ENCODE measurements around the gene CPNE5.

The CPNE5 gene

DNA sequence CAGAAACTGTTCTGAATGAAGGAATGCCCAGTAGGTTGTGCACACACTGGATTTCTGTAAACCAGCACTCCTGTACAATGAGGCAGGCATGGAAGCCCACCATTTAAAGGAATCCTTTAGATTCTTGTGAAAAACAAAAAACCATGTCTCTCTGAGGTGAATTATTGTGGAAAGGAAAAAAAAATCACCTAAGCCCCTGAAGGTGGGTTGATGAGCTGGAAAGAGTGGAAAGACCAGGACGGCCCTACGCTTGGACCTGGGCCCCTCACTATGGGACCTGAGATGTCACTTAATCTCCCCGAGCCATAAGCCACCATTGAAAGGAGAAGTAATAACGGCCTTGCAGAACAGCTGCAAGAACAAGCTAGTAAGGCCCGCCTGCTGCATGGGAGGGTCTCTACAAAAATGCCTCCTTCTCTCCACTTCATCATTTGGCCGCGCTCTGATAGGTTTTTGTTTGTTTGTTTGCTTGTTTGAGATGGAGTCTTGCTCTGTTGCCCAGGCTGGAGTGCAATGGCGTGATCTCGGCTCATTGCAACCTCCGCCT, 72.8 kb downstream of the CPNE5 start:
- no peak overlapping the region for H3K4me3 ChIP-seq (ENCODE audit: low read depth, low read length)

DNA sequence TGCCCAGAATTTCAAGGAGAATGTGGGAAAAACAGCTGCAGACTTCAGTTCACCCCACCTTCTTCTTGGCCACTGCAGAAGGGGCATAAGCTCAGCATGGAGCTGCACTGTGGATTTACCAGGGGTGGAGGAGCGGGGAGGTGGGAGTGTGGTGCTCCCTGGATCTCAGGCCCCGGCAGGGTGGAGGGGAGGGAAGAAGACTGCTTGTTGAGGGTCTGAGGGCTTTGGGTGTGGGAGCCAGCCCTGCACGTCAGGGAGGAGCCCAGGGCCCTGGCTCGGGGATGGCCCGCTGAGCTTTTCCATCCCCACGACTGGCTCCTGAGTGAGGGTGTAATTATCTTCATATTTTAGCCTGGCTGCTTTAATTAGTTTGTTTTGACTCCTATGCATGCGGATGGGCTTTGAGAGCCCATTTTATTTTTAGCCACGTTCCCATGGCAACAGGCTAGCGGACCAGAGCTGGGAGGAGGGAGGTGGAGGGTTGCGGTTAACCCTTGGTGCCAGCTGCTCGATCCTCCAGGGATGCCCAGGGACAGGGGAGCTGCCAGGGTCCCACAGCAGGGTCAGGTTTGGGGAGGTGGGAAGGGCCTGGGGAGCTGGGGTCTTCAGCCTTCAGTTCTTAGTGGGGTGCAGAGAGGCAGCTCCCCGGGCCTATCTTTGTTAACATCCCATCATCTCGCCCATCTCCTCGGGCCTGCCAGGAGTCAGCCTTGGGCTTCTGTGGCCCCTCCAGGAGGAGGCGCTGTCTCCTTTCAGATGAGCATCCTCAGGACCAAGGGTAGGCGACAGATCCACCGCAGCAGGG, 73.4 kb downstream of the CPNE5 start:
- H3K4me3 ChIP-seq (ENCODE audit: low read depth, low read length) = no peak overlapping the region

DNA sequence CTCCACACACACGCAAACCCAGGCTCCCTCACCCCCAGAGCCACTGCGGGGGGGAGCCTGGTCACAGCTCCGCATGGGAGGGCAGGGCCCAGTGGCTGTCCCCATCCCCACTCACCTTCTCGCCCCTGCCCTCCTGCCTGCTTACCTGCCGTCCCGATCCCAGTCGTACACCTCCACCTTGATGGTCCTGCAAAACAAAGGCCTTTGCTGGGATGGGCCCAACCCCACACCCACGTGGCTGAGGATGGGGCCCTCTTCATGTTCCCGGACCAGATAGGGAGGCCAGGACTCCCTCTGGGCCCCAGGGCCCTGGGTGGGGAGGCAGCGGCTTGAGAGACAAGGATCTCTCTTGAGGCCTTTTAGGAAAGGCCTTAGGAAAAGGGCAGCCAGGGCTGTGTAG, 74.1 kb downstream of the CPNE5 start:
- no peak overlapping the region for H3K4me3 ChIP-seq (ENCODE audit: low read depth, low read length)

DNA sequence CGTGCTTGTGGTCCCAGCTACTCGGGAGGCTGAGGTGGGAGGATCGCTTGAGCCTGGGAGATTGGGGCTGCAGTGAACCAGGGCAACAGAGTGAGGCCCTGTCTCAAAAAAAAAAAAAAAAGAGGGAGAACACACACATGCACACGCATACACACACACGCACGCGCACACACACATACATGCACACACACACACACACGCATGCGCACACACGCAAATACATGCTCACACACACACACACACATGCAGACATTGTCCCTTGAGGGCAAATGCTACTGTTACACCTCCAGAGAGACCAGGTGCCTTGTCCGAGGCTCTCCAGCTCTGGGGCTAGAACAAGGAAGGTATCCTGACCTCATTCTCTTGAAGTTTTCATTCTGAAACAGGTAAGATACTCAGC, 77.1 kb downstream of the CPNE5 start:
- no peak overlapping the region for H3K4me3 ChIP-seq (ENCODE audit: low read depth, low read length)

DNA sequence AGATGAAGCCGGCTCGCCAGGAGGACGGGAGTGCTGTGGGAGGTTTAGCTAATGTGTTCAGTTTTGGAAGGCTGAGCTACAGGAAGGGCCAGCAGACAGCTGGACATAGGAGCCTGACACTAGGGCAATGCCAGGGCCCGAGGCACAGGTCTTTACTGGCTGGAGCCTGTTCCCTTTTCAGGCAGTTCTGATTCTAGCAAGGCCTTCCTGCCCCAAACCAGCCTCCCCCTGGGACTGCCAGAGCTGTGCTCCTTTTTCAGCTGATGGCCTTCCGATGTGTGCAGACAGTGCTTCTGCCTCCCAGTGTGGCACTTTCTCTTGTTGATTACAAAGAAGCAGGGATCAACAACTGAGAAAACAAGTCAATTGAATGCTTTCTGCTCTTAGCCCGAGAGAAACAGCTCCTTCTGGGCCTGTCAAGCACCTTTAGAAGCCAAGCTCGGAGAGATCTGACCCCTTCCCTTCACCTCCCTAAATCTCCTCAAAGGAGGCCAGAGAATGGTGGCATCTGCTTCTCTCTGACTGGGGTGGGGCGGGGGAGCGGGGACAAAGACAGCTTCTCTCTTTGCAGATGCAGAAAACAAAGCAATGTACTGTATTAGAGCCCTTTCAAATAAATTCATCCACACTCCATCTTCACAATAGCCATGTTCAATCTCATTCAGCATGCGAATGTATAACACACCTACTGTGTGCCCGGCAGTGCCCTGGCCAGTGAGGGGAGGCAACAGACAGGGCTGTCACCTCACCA, 78.4 kb downstream of the CPNE5 start:
- no peak overlapping the region for H3K4me3 ChIP-seq (ENCODE audit: low read depth, low read length)

DNA sequence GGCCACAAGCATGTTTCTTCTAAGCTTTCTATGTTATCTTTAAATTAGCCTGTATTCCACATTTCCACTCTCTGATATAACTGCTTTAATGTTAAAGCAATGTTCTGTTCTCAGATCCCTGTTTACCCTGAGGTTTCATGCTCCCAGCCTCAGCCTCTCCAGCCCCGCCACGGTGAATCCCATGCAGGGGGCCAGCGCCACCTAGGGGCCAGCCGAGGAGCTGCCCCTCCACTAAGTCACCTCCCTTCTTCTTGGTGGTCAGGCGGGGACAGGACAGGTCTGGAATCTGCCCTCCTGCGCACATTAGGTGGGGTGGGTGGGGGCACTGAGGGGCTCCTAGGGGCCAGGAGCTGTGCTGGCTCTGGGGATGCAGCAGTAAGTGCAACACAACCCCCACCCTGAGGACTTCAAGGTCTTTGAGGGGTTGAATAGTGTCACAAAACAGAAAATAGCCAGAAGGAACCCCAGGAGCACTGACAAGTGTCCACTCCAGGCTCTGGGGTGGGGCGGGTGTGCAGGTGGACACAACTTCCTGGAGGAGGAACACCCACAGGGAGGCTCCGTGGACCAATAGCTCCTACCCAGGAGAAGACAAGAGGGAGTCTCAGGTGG, 80.0 kb downstream of the CPNE5 start:
- no peak overlapping the region for H3K4me3 ChIP-seq (ENCODE audit: low read depth, low read length)

DNA sequence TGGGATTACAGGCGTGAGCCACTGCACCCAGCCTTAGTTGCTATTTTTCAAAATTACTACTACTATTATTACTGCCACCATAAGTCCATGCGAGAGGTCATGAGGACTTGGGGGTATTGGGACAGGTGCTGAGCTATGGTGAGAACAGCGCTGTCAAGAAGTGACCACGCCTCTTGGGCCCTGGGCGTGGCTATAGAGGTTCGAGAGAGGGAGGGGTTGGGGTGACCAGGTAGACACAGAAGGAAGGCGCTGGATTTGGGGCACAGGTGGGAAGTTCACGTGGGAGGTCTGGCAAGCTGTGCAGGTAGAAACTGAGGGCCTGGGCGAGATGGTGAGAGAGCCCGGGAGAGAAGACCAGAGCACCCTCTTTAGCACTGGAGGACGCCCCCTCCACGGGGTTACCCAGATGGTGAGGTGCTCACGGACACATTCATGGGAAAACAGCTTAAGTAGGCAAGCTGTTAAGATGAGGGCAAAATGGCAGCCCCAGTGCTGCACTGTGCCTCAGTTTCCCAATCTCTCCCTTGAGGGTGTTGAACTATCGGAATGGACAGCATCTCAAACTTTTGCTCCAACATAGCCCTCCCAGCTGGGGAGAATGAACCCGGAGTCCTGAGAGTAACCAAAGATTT, 80.6 kb downstream of the CPNE5 start:
- no peak overlapping the region for H3K4me3 ChIP-seq (ENCODE audit: low read depth, low read length)

DNA sequence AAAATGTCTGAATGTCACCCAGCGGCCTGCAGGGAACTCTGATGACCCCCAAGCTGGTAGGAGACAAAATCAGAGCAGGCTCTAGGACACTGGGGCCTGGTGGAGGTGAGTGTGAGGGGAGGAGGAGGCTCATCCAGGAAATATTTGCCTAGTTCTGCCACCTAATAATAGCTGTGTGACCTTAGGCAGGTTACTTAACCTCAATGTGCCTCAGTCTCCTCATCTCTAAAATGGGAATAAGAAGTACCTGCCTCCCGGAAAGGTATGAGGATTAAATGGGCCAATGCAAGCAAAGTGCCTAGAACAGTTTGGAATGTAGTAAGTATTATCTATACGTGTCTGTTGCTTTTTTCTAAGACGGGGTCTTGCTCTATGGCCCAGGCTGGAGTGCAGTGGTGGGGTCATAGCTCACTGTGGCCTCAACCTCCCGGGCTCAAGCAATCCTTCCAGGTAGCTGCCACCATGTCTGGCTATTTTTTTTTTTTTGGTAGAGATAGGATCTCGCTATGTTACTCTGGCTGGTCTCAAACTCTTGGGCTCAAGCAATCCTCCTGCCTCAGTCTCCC, 81.2 kb downstream of the CPNE5 start:
- no peak overlapping the region for H3K4me3 ChIP-seq (ENCODE audit: low read depth, low read length)

DNA sequence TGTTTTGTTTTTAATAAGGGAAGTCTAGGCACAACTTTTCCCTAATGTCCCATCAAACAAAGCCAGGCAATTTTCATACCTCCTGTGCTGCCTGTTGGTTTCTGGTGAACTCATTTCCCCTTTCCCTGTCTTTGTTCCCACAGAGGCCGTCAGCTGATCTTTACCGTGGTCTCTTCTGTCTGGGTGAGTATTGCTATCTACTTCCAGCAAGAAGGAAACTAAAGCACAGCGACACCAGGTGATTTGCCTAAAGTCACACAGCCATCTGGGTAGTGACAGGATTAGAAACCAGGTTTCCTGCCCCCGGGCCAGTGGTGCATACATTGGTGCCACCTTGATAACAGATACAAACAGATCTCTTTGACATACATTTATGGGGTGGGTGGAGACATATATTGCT, 82.0 kb downstream of the CPNE5 start:
- no peak overlapping the region for H3K4me3 ChIP-seq (ENCODE audit: low read depth, low read length)

DNA sequence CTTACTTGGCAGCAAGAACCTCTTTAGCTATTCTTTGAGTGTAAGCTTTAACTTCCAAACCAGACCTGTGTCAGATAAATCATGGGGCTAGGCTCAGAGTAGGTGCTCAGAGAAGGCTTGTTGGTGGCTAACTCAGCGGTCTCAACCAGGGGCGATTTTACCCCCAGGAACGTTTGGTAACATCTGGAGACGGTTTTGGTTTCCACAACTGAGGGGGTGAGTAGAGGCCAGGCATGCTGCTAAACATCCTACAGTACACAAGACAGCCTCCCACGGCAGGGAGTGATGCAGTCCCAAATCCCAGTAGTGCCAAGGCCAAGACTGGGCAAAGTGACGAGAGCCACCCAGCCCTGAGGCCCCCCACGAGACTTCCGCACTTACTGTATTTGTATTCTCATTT, 82.5 kb downstream of the CPNE5 start:
- no peak overlapping the region for H3K4me3 ChIP-seq (ENCODE audit: low read depth, low read length)

DNA sequence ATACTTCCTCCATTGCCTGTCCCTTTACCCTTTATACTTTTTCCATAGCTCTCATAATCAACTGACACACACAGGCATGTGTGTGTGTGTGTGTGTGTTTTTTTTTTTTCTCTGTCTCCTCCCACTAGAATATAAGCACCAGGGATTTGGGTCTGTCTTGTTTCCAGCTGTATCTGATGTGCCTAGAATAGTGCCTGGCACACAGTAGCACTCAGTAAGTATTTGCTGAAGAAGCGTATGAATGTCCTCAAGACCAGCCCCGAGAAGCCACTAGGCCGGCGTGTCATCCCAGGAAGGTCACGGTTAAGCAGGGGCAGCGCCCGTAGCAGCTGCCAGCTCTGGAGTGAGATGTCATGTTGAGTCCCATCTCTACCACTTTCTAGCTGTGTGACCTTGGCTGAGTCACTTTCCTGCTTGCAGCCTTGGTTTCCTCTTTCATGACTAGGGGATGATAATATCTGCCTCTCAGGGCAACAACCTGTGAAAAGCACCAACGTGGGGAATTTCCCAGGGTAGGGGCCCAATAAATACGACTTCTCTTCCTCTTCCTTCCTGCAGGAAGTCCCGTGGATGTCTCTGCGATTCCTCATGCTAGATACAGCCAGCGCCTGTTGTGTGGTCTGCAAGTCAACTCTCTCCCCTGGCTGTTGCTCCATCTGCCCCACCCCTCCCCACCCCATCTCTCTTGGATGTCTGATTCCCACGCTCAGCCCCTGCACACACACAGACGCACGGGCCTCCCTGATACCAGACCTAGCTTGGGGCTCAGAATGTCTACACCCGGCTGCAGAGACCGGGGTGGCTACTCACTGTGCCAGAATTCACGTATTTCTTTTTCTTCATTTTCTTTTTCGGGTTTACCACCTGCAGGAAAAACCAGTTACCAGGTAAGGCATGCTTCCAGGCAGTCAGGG, 83.6 kb downstream of the CPNE5 start:
- no peak overlapping the region for H3K4me3 ChIP-seq (ENCODE audit: low read depth, low read length)

DNA sequence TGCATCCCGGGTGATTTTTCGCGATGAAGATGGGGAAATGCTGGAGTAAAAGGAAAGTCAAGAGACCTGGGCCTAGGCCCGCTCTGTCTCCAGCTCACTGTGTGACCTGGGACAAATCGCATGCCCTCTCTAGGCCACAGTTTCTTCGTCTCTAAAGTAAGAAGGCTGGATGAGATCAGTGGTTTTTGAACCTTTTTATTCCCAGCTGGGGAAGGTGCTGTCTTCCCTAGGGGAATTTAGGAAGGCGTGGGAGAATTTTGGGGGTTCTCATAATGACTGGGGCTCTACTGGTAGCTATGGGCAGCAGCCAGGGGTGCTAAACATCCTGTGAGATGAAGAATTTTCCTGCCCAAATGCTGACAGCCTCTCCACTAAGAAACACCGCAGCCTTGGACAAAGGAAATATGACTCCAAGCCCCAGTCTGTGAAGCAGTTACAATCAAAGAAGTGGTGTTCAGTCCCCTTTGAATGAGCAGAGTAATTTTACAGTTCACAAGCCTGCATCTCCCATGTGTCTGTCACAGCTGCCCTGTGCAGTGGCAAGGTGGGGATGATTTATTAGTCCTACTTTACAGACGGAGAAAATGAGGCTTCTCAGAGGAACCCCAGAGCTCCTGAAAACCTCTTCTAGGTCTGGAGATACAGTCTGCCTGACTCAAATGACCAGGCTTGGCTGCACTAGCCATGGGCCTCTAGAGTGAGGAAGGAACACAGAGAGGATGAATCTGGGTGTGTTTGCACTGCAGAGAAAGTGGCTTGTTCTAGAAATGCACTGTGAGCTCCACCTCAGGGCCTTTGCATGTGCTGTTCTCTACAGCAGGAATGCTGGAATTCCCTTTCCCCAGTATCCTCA, 84.4 kb downstream of the CPNE5 start:
- no peak overlapping the region for H3K4me3 ChIP-seq (ENCODE audit: low read depth, low read length)

DNA sequence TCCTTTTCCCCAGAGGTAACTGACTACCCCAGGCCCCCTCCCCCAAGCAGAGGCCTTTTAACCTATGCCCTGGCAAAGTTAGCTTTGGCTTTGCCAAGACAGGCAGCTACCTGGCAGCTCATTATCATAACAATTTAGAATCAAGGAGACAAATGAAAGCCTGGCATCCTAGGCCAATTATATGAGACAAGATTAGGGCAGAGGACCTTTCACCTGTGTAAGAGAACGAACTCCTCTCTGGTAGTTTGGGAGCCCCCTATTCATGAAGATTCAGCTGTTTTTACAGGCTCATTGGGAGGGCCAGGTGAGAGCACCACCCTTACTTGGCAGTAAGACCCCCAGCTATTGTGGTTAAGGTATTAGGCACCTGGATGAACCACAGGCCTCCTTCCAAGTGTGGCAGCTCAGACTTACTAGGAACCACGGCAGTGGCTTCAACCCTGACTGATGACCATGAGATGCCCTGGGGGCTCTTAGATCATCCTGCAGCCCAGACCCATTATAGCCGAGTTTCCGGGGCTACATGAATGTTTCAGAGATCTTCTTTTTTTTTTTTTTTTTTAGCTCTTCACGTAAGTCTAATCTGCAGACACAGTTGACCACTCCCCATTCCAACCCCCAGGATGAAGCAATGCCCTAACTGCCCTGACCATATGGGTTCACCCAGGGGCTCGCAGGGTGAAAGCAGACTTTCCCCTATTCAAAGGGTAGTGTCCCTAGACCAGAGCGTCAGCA, 85.4 kb downstream of the CPNE5 start:
- no peak overlapping the region for H3K4me3 ChIP-seq (ENCODE audit: low read depth, low read length)

DNA sequence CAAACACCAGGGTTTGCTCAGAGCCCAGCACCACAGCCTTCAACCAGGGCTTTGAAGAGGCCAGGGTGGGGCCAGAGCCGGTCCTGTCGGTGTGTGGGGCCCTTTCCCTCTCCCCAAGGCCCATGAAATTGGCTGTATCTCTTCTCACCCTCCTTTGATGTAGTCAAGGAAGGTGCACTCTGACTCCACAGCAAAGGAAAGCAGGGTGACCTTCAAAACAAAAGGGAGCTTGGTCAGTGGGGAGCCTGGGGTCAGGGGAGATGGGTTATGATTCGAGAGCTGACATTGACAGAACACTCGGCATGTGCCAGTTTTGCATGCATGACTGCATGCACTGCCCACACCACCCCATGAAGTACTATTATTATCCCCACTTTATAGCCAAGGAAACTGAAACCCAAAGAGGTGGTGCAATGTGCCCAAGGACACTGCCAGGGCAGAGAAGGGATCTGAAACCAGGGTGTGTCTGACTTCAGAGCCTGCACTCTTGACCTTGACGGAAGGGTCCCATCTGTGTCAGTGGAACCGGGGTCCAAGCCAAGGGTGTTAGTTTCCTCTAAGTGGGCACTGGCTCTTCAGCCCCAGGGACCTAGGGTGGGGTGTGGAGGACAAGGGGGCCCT, 86.2 kb downstream of the CPNE5 start:
- H3K4me3 ChIP-seq (ENCODE audit: low read depth, low read length) = no peak overlapping the region

DNA sequence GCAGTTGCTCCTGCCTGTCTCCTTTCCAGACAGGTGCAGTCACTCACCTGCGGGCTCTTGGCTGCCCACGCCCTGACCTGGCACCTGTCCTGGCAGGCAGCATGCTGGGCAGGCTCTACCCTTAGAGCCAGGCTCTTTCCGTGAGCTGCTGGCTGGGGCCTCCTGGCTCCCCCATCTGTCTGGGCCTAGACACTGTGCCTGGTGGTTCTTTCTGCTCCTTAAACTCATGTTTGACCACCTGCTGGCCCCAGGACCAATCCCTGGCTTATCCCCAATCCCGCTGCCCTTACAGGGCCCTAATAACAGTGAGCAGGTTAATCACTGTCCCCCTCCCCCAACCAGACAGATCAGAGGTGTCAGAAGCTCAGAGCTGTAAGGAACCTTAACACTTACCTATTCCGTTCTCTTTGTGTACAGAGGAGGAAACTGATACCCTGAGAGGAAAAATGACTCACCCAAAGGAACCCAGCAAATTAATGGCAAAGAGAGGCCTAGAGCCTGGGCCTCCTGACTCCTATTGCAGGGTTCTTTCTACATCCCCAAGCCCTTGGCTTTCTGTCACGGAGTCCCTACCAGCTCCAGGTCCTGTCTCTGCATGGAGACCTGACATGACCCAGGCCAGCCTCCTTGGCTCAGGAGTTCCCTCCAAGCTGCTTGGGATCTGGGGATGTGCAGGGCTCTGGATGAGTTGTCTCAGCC, 86.9 kb downstream of the CPNE5 start:
- no peak overlapping the region for H3K4me3 ChIP-seq (ENCODE audit: low read depth, low read length)

DNA sequence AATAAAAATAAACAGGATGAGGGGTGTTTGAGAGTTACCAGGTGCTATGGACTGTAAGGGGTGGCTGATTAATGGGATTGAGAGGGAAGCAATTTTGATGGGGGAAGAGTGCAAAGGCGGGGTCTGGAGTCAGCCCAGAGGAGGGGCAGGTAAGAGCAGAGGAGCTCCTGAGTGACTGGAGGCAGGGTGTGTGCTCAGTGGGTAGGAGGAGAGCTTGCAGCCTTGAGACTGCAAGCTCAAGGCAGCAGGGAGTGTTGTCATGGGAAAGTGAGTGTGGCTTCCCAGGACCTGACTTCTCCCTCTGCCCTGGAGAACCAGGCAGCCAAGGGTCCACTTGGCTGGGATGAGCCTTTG, 87.4 kb downstream of the CPNE5 start:
- no peak overlapping the region for H3K4me3 ChIP-seq (ENCODE audit: low read depth, low read length)

DNA sequence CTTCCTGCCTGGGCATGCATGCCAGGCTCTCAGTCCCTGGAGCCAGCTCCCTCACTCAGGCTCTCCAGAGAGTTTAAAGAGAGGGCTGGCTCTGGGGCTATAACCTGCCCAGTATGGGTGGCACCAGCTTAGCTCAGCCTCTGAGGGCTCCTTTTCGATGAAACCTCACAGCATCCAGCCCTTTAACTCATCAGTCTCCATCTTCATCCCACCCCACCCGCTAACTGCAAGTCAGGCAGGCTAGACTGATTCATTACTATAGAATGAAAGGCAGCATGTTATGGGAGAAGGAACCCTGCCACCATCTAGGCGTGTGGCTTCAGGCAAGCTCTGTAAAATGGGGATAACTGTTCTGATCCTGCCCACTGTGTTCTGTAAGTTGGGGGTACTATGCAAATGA, 88.2 kb downstream of the CPNE5 start:
- no peak overlapping the region for H3K4me3 ChIP-seq (ENCODE audit: low read depth, low read length)
